Measurements from ENCODE around the gene EXD3.
"Not testable (repeated sequence)": the region's sequence is repeated elsewhere in the genome, so short reads cannot be mapped to it uniquely, and the experiment has no call there.

EXD3 gene

GRCh38 chr9:137412431-137412830 is 10.5 kb downstream of the EXD3 start:
- Histone ChIP-seq H3K27ac (ENCODE audit: low read depth, low read length) (no peak overlapping the region), H3K27me3 (ENCODE audit: control insufficient read depth, insufficient read depth, low read length) (no peaks in the 10 kb centered on the region), H3K9ac (ENCODE audit: low read length) (no peak overlapping the region), H3K36me3 (ENCODE audit: control insufficient read depth, insufficient read depth, low read length) (no peaks in the 10 kb centered on the region), H3K4me3 (ENCODE audit: low read depth, low read length) (no peak overlapping the region), H3K9me3 (ENCODE audit: control insufficient read depth, insufficient read depth, low read depth, low read length) (no peaks in the 10 kb centered on the region), H3K4me1 (ENCODE audit: control insufficient read depth, insufficient read depth, low read length) (peaks cover 3% of the 10 kb centered on the region)

- Histone ChIP-seq H3K27me3 (ENCODE audit: control insufficient read depth, insufficient read depth, low read length) (no peaks in the 10 kb centered on the region), H3K36me3 (ENCODE audit: control insufficient read depth, insufficient read depth, low read length) (no peaks in the 10 kb centered on the region), H3K4me3 (ENCODE audit: low read depth, low read length) (no peak overlapping the region), H3K4me1 (ENCODE audit: control insufficient read depth, insufficient read depth, low read length) (peaks cover 3% of the 10 kb centered on the region), H3K9ac (ENCODE audit: low read length) (no peak overlapping the region), H3K9me3 (ENCODE audit: control insufficient read depth, insufficient read depth, low read depth, low read length) (no peaks in the 10 kb centered on the region), H3K27ac (ENCODE audit: low read depth, low read length) (peak overlapping the region; percentile 21; the same call in 1 of the 2 replicates)
Observed at GRCh38 chr9:137411645-137412380, 11.1 kb downstream of the EXD3 start.

GRCh38 chr9:137411260-137411644 is 11.7 kb downstream of the EXD3 start:
- Histone ChIP-seq H3K9me3 (ENCODE audit: control insufficient read depth, insufficient read depth, low read depth, low read length) (no peaks in the 10 kb centered on the region), H3K36me3 (ENCODE audit: control insufficient read depth, insufficient read depth, low read length) (no peaks in the 10 kb centered on the region), H3K9ac (ENCODE audit: low read length) (no peak overlapping the region), H3K27ac (ENCODE audit: low read depth, low read length) (no peak overlapping the region), H3K4me3 (ENCODE audit: low read depth, low read length) (no peak overlapping the region), H3K27me3 (ENCODE audit: control insufficient read depth, insufficient read depth, low read length) (no peaks in the 10 kb centered on the region; the same call in 1 of the 2 replicates), H3K4me1 (ENCODE audit: control insufficient read depth, insufficient read depth, low read length) (peaks cover 3% of the 10 kb centered on the region)

- H3K4me3 ChIP-seq (ENCODE audit: low read depth, low read length): no peak overlapping the region
- peaks cover 3% of the 10 kb centered on the region for H3K4me1 ChIP-seq (ENCODE audit: control insufficient read depth, insufficient read depth, low read length)
- no peak overlapping the region for H3K27ac ChIP-seq (ENCODE audit: low read depth, low read length)
- no peaks in the 10 kb centered on the region for H3K9me3 ChIP-seq (ENCODE audit: control insufficient read depth, insufficient read depth, low read depth, low read length)
- H3K27me3 ChIP-seq (ENCODE audit: control insufficient read depth, insufficient read depth, low read length): no peaks in the 10 kb centered on the region; the same call in 1 of the 2 replicates
- no peaks in the 10 kb centered on the region for H3K36me3 ChIP-seq (ENCODE audit: control insufficient read depth, insufficient read depth, low read length)
- H3K9ac ChIP-seq (ENCODE audit: low read length): no peak overlapping the region
Observed at GRCh38 chr9:137410891-137411249, 12.1 kb downstream of the EXD3 start.

GRCh38 chr9:137410236-137410890 is 12.6 kb downstream of the EXD3 start:
- H3K4me3 ChIP-seq (ENCODE audit: low read depth, low read length); H3K9me3 ChIP-seq (ENCODE audit: control insufficient read depth, insufficient read depth, low read depth, low read length); H3K36me3 ChIP-seq (ENCODE audit: control insufficient read depth, insufficient read depth, low read length); H3K4me1 ChIP-seq (ENCODE audit: control insufficient read depth, insufficient read depth, low read length); H3K27me3 ChIP-seq (ENCODE audit: control insufficient read depth, insufficient read depth, low read length); H3K9ac ChIP-seq (ENCODE audit: low read length); H3K27ac ChIP-seq (ENCODE audit: low read depth, low read length): not testable (repeated sequence)

- Histone ChIP-seq H3K9ac (ENCODE audit: low read length) (no peak overlapping the region), H3K36me3 (ENCODE audit: control insufficient read depth, insufficient read depth, low read length) (no peaks in the 10 kb centered on the region), H3K27me3 (ENCODE audit: control insufficient read depth, insufficient read depth, low read length) (no peaks in the 10 kb centered on the region; the same call in 1 of the 2 replicates), H3K9me3 (ENCODE audit: control insufficient read depth, insufficient read depth, low read depth, low read length) (no peaks in the 10 kb centered on the region), H3K27ac (ENCODE audit: low read depth, low read length) (no peak overlapping the region), H3K4me1 (ENCODE audit: control insufficient read depth, insufficient read depth, low read length) (peaks cover 3% of the 10 kb centered on the region), H3K4me3 (ENCODE audit: low read depth, low read length) (no peak overlapping the region)
Observed at GRCh38 chr9:137409515-137409914, 13.4 kb downstream of the EXD3 start.

GRCh38 chr9:137408651-137409405 is 14.1 kb downstream of the EXD3 start:
- no peaks in the 10 kb centered on the region for H3K9me3 ChIP-seq (ENCODE audit: control insufficient read depth, insufficient read depth, low read depth, low read length)
- no peak overlapping the region for H3K9ac ChIP-seq (ENCODE audit: low read length)
- H3K4me3 ChIP-seq (ENCODE audit: low read depth, low read length): no peak overlapping the region
- H3K27ac ChIP-seq (ENCODE audit: low read depth, low read length): no peak overlapping the region
- peaks cover 3% of the 10 kb centered on the region for H3K4me1 ChIP-seq (ENCODE audit: control insufficient read depth, insufficient read depth, low read length)
- no peaks in the 10 kb centered on the region; the same call in 1 of the 2 replicates for H3K27me3 ChIP-seq (ENCODE audit: control insufficient read depth, insufficient read depth, low read length)
- H3K36me3 ChIP-seq (ENCODE audit: control insufficient read depth, insufficient read depth, low read length): no peaks in the 10 kb centered on the region

GRCh38 chr9:137407590-137408300 is 15.2 kb downstream of the EXD3 start:
- Histone ChIP-seq H3K4me3 (ENCODE audit: low read depth, low read length) (peak overlapping the region; percentile 52; the same call in 1 of the 2 replicates), H3K9ac (ENCODE audit: low read length) (no peak overlapping the region), H3K27me3 (ENCODE audit: control insufficient read depth, insufficient read depth, low read length) (no peaks in the 10 kb centered on the region; the same call in 1 of the 2 replicates), H3K36me3 (ENCODE audit: control insufficient read depth, insufficient read depth, low read length) (no peaks in the 10 kb centered on the region), H3K27ac (ENCODE audit: low read depth, low read length) (no peak overlapping the region), H3K9me3 (ENCODE audit: control insufficient read depth, insufficient read depth, low read depth, low read length) (no peaks in the 10 kb centered on the region), H3K4me1 (ENCODE audit: control insufficient read depth, insufficient read depth, low read length) (peaks cover 3% of the 10 kb centered on the region)

- H3K27ac ChIP-seq (ENCODE audit: low read depth, low read length): no peak overlapping the region
- peak overlapping the region; percentile 30 for H3K9ac ChIP-seq (ENCODE audit: low read length)
- H3K27me3 ChIP-seq (ENCODE audit: control insufficient read depth, insufficient read depth, low read length): no peaks in the 10 kb centered on the region; the same call in 1 of the 2 replicates
- no peaks in the 10 kb centered on the region for H3K36me3 ChIP-seq (ENCODE audit: control insufficient read depth, insufficient read depth, low read length)
- H3K4me1 ChIP-seq (ENCODE audit: control insufficient read depth, insufficient read depth, low read length): peaks cover 2% of the 10 kb centered on the region
- peaks cover 3% of the 10 kb centered on the region; the same call in 1 of the 2 replicates for H3K9me3 ChIP-seq (ENCODE audit: control insufficient read depth, insufficient read depth, low read depth, low read length)
- peak overlapping the region; percentile 52 for H3K4me3 ChIP-seq (ENCODE audit: low read depth, low read length)
Observed at GRCh38 chr9:137406876-137407589, 15.9 kb downstream of the EXD3 start.

- Histone ChIP-seq H3K36me3 (ENCODE audit: control insufficient read depth, insufficient read depth, low read length) (no peaks in the 10 kb centered on the region), H3K4me3 (ENCODE audit: low read depth, low read length) (peak overlapping the region; percentile 52; the same call in 1 of the 2 replicates), H3K27me3 (ENCODE audit: control insufficient read depth, insufficient read depth, low read length) (no peaks in the 10 kb centered on the region; the same call in 1 of the 2 replicates), H3K27ac (ENCODE audit: low read depth, low read length) (no peak overlapping the region), H3K4me1 (ENCODE audit: control insufficient read depth, insufficient read depth, low read length) (no peaks in the 10 kb centered on the region; the same call in 1 of the 2 replicates), H3K9ac (ENCODE audit: low read length) (no peak overlapping the region), H3K9me3 (ENCODE audit: control insufficient read depth, insufficient read depth, low read depth, low read length) (peaks cover 5% of the 10 kb centered on the region; the same call in 1 of the 2 replicates)
Observed at GRCh38 chr9:137406085-137406760, 16.7 kb downstream of the EXD3 start.
